GM19397 (cell line): ENCODE measurements around the gene CCDC60.

Source experiments
- ATAC-seq: cut with Tn5 transposase; IDR thresholded peaks from one replicate; pipeline ENCODE4 v1.9.1; 2021; ENCODE audit warnings: mild to moderate bottlenecking, moderate library complexity; ENCODE audit not compliant: unreplicated experiment

Gene CCDC60, protein sequence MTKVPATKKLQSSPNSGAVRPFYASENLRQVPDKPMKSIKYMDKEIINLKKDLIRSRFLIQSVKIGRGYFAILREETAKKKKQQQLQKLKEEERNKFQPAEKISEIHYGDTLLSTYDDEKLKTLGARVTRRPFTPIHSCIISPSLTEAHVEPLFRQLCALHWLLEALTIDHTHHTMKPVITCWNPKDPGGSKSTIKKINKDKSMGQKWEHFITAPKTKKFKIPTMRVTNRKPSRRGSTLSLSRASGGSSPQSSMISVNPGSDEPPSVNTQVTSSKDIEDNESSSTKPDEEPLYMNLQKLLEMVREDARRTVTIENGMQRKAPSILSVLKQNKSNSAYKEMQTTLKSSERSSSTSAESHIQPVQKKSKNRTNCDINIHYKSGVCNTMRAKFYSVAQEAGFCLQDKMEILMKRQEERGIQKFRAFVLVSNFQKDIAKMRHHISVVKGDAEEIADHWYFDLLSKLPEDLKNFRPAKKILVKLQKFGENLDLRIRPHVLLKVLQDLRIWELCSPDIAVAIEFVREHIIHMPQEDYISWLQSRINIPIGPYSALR

DNA sequence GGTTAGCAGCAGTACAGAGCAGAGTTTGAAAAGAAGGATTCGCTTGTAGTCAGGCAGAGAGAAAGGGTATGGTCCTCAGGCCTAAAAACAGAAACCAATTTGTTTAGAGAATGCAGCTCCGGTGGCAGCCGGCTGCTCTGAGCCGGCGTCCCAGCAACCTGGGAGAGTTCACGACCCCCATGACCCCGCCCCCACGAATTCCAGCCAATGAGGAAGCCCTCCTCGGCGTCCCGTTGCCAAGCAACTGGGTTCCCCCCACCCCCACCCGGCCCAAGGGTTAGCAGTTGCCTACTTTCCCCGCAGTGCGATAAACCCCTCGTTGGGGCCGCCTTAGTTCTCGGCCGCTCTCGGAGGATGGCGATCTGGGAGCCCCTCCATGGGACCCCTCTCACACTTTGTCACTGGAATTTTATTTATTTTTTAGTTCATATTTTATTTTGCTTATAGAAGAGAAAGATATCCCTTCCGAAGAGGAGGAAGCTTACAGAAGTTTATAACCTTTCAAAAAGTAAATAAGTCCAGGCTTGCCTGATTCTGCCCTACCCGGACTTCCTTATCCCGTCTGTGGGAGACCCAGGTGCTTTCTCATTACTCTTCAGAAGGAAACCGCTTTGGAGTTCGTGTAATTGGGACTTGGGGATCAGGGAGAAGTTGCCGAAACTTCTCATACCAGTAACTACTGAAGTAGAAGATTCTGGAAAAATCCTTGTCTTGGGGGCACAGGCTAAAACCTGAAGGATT lies at the start of gene CCDC60:
Gene CCDC60, plus strand, starts transcription at position 300 of the 741 bp plus-strand sequence. CDS start 448 bp downstream, outside the sequence.
- ATAC-seq: no peak

DNA sequence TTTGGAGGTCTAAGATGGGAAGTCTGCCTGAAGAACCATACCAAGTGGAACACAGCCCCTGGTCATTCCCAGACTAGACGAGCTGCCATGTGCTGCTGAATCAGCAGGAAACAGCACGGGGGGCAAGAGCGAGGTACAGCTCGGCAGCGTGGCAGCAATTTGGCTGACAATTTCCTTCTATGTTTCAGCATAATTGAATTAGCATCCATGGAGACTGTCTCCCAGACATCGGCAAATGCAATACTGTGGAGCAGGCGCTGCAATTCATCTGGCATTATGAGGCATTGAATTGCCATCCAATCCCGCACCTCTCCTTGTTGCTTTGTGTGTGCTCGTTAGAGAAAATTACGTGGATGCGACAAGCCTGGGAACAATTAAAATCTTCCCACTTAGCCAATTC lies 46.0 kb upstream of the CCDC60 start:
- no peak for ATAC-seq

DNA sequence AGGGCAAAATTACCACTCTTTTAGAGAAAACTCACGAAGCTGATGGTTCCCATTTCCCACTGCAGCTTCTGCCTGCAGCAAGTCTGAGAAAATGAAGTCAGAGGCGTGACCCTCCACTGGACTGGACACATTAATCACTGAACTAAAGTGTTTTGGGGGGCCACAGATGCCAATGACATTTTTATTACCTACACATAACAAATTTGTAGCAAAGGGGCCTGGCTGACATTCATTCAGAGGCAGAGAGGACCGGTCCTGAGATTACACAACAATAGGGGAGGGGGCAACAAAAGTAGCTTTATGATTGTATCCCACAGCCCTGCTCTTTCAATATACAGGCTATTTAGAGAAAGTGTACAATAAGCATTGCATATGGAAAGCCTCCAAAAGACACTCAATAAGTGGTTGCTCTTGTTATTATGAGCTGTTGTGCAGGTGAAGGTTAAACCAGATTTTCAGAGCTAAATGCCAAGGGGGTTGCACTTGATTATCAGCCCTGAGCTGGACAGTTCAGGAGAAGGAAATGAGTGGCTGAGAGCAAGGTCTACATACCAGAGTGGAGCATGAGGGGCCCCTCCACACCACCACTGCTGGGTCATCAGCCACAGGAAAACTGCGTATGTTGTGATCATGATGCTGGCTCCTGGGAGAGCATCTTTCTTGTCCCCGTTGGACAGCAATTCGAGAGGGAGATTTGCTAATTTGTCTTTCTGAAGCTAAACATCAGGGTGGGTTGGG lies 41.5 kb upstream of the CCDC60 start:
- ATAC-seq: no peak

DNA sequence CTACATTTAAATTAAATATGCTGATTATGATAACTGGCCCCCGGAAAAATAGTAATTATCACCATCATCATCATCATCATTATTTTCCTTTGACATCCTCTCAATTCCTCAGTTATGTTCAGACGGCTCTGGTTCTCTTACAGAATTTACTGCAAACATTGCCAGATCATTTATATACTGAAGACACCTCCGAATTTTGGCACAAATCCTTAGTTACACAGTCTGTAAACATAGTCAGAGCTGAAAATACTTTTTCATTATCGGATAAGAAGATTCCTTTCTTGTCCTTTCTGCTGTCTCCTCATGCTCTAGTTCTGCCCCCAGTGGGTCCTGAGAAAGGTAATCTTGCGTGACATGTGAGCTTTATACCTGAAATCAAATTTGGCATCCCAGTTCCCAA lies 40.3 kb upstream of the CCDC60 start:
- no peak for ATAC-seq

DNA sequence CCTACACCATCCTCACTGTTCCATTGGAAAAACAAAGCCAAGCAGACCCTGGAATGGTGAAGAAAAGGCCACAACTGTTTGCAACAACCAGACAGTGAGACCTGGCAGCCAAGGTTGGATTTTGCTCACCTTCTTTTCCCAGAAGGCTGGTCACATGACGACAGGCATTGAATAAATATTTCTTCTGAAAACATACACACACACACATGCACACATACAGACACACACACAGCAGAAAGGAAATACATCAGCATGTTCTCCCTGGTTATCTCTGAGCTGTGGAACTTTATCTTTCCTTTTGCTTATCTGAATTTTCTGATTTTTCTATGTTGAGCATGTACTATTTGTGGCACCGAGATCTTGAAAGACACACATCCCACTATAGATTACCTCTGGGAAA lies 38.0 kb upstream of the CCDC60 start:
- no peak for ATAC-seq

DNA sequence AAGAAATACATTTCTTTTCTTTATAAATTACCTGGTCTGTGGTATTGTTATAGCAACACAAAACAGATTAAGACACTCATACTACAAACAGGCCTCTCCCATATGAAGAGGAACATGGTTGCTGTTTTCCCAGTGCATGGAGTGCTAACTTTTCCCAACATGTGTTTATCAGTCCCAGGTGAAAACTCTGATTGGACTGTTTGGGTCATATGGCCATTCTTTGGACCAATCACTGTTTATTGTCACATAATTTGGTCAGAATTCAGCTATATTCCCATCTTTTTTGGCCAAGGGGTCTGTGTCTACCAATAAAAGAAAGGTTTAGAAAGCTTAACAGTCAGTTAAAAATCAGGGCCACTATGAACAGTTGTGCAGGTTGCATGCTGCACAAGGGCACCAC lies 35.4 kb upstream of the CCDC60 start:
- ATAC-seq: no peak

DNA sequence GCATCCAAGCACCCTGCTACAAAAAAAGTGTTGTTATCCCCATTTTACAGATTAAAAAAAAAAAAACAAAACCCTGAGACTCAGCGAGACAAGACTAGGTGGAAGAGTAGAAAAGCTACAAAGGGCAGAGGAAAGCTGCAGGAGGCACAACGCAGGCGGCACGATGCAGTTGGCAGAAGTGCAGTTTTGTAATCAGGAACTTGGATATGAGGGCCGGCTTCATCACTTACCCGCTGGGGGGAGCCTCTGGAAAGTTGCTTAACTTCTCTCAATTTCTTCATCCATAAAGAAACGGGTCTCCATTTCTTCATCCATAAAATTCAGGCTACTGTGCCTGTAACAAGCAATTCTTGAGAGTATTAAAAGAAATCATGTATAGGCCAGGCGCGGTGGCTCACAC lies 33.1 kb upstream of the CCDC60 start:
- no peak for ATAC-seq

DNA sequence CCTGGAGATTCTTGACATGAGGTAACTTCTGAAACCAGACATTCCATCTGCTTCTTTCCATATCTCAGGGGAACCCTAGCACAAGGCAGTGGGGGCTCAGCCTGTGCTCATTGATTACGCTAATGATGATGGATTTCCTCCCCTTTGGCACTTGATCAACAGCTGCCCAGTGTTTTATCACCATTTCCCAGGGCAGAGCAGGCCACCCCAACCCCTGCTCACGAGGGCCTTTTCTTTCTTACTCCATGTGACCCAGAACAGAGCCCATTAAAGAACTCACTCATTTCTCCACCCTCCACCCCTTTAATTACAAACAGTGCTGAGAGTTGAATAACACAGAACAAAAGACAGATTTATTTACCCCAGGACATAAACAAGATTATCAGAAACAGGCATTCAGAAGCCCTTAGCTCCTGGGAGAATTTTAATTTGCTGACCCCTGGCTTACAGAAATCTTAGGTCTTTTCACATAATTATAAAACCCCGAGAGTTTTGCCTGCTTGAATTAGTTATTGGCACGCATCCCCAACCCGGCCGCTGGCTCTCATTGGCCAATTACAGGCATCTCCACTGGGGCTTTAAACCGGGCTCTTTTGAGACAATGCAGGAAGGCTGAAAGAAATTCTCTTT lies 32.0 kb upstream of the CCDC60 start:
- no peak for ATAC-seq

DNA sequence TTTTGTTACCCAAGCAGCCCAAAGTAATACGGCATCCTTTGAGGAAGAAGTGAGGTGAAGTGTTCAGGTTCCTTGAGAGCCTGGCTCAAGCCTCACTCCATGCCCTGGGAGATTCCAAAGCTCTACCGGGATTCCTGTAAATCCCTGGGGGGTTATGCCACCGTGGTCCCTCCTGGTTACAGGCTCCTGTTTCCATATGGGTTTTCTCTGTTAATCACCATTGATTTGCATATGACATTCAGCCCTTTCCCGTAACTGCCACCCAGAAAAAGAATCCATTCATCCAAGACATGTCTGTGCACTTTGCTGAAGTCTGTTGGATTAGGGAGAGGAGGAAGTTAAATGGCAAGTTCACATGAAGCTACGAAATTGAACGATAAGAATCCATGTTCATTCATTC lies 27.9 kb upstream of the CCDC60 start:
- ATAC-seq: no peak

DNA sequence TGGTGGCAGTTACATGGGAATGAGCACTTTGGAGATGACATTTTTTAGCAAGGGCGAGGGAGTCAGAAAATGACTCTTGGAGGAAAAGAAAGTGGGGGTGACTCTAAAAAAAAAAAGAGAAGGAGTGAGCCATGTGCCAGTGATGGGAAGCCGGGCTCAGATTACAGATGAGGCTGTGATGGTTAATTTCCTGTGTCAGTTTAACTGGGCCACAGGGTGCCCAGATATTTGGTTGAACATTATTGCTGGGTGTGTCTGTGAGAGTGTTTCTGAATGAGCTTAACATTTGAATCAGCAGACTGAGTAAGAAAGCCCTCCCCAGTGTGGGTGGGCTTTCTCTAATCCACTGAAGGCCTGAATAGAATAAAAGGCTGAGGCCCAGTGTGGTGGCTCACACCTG lies 26.8 kb upstream of the CCDC60 start:
- ATAC-seq: no peak

DNA sequence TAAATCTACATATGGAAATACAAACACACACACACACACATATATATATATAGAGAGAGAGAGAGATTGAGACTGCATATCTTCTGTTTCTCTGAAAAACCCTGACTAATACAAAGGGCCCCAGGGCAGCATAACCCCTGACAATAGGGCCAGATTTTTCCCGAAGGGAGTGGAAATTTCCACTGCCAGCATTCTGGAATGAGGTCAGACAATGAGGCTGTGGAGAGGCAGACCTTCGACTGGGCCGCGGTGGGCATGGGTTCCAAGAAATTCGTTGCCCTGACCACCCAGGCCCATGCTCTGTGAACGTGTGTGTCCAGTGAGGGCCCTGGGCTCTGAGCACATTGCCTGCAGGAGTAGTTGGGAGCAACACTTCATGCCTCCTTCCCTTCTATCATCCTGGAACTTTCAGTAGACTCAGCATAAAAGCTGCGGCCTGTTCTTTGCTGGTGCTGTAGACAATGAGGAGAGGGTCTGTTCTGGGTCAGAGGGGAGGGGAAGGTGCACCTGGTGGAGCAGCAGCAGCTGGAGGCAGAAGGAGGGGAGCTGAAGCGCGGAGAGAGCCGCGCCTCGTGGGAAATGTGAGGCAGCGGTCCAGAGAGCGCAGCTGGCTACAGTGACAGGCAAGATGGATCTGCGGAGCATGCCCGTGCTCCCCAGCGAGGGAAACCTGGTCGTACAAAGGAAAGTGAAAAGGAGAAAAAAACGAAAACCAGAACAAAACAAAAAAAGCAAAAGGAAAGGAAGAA lies 25.6 kb upstream of the CCDC60 start:
- ATAC-seq: no peak

DNA sequence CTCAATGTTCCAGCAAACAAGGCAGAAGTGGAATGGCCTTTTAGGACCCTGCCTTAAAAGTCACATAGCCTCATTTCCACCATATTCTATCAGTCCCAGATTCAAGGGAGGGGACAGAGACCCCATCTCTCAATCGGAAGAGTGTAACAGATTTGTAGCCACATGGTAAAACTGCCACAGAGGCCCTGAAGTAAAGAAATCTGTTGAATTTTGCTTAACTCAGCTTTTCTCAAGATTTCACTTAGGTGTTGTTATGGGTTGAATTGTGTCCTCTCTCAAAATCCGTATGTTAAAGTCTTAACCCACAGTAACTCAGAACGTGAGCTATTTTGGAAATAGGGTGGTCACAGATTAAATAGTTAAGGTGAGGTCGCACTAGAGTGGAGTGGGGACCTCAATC lies 22.7 kb upstream of the CCDC60 start:
- ATAC-seq: no peak

DNA sequence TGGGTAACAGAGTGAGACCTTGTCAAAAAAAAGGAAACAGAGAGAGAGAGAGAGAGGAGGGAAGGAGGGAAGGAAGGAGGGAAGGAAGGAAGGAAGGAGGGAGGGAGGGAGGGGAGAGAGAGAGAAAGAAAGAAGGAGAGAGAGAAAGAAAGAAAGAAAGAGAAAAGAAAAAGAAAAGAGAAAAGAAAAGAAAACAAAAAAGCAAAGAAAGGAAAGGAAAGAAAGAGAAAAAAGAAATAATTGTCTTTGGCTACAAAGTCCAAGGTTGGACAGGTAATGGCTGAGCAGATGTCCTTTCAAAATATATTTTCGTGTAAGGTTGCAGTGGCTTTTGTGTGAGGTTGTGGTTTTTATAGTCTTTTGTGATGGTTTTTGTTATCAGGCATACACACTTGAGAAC lies 21.6 kb upstream of the CCDC60 start:
- ATAC-seq: no peak

DNA sequence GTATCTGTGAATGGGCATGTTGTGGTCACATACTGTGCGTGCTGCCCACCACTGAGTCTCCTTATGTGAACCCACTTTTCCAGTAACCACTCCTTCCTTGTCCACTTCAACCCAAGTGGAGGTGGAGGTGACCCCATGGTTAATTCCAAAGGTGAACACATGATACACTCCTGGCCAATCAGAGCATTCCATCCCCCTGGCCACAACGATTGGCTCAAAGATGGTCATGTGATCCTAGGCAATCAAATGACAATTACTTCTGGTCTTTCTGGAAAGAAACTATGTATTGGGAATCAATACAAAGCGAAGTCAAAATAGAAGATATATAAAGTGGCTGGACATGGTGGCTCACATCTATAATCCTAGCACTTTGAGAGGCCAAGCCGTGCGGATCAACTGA lies 20.2 kb upstream of the CCDC60 start:
- ATAC-seq: no peak

DNA sequence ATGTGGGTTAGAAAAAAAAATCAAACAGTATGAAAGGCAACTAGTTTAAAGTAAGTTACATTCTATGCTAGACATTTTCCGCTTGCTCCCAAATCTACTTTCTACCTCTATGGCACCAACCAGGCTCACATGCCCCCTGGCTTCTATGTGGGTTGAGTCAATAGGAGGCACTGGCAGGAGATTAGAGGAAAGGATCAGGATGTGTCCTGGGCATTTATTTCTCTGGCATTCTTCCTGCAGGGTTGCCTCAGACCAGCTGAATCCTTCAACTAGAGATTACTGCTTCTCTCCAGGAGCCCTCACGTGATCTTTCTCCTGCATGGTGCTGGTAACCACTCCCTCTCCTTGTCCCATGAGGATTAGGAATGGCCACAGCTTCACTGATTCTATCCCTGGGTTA lies 14.9 kb upstream of the CCDC60 start:
- ATAC-seq: no peak

DNA sequence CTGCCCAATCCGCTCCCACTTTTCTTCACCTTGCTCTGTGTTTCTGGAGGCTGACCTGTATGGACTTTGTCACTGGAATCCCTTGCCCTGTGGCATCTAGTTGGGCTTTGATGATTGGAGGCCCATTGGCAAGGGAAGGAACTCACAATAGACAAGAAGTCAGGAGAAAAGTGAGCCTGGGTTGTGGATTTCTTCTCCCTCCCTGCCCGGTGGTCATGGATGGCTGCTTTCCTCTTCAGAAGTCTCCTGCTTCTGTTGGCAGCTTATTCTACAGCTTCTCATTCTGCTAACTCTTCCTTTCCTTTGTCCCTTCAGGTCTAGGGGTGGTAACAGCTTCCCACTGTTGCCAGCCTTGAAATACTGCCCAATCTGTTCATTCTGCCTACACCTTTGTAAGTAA lies 13.9 kb upstream of the CCDC60 start:
- no peak for ATAC-seq

DNA sequence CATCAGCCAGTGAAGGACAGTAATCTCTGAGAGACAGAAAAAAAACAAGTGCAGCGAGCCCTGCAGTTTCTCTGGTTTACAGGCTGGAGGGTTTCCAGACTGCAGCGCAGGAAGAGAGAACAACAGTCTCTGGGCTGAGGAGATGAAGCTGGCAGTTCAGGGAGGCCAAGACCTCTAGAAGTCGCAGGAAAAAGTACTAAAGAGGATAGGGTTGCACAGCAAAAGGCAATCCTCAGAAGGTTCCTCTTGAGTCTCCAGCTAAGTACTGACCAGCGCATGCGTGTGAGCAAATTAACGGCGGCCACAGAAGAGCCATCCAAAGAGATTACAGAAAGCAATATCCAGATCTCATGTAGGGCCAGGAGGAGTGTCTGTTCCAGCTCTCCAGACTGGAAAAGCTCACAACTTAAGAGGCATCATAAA lies 12.2 kb upstream of the CCDC60 start:
- no peak for ATAC-seq

DNA sequence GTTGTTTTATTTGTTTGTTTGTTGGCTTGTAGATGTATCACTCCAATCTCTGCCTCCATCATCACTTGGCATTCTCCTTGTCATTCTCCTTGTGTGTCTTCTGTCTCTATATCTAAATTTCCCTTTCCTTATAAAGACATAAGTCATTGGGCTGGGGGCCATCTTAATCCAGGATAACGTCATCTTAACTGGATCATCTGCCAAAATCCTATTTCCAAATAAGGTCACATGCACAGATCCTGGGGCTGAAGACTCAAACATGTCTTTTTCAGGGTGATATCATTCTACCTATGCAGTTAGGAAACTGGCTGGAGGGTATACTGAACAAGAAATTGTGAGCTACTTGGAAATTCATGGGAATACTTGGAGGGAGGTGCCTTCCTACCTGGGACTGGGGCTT lies 8.7 kb upstream of the CCDC60 start:
- ATAC-seq: no peak

DNA sequence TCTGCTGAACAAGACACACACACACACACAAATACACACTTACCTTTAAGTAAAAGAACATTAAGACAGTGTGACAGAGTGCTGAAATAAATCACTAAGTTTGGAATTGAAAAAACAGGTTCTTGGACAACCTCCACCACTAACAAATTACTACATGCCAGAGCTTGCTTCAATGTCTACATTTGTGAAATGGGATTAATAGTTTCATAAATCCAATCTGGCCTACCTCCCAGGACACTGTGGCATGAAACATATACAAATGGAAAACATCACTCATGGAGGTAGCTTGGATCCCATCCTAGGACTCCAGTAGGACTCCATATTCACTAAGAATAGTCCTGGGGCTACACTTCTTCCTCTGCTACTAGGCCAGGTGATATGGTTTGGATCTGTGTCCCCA lies 8.2 kb upstream of the CCDC60 start:
- ATAC-seq: no peak

DNA sequence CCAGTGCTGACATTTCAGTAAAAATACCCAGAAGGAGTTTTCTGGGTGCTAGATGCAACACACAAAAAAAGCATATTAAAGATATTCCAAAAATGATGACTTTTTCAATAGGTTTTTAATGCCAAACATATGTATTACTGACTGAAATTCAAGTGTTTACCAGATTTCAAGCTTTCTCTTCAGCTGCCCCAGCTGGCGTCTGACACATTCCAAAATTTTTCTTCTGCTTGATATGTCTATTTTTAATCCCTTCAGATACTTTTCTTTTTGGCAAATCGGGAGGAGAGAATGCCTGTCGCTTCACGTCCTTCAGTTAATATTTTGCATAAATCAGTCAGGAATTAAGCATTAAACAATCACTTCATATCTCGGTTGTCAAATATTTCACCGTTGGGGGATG lies 7.1 kb upstream of the CCDC60 start:
- no peak for ATAC-seq
